Astrocyte of the spinal cord (primary cell): ENCODE data around the gene CCM2.

Experiments
- DNase-seq: peaks from one replicate; pipeline ENCODE4 v3.0.0; 2011; ENCODE audit warnings: low read depth, low spot score
- H3K4me3 ChIP-seq: 2 replicates; pipeline ENCODE4 v1.5.1; 2011; ENCODE audit warnings: low read depth, mild to moderate bottlenecking, low read length, moderate library complexity
- in situ Hi-C: cut with HindIII; loops from 2 replicates; pipeline ENCODE4 v1.10.0; 2017; ENCODE audit warnings: low sequenced_read_pairs
- TF ChIP-seq, protein P1 (sequence below): IDR thresholded peaks from 2 replicates; pipeline ENCODE4 v1.5.1; 2012; ENCODE audit warnings: low read depth, mild to moderate bottlenecking, low read length, inconsistent platforms

CCM2 gene

DNA sequence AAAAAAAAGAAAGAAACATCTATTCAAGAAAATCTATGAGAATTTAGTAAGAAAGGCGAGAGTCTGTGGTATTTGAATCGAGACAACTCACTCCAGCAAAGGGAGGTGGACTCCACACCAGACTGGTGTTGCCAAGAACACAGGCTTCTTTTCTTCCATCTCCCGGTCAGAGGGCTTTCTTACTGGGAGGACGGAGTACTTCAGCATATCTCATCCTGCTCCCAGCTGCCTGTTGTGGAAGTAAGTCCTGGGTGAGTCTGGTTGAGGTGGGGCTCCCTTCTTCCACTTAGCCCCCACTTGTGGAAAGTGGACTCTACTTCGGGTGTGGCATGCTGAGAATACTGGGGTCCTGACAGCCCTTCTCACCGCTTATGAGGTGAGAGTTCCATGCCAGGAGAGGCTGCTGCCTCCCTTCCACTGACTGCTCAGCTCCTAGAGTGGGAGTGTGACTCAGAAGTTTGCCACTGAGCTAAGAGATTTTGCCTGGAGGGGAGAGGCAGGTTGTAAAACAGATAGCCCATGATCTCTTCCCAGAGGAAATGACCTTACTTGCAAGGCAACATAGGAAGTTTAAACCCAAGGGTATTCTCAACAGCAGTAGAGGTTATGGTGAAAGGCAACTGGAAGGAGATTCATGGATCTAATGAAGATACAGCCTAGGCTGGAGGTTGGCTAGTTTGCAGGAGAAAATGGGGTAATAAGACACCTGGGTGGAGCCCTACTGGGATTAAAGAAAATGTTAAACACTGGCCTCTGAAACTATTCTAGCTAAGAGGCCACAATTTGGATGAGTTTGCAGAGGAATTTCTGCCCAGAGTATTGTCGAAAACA is 92.3 kb downstream of the CCM2 start:
- H3K4me3 ChIP-seq: no peak overlapping the region
- DNase-seq: no peak
- TF ChIP-seq, protein P1, sequence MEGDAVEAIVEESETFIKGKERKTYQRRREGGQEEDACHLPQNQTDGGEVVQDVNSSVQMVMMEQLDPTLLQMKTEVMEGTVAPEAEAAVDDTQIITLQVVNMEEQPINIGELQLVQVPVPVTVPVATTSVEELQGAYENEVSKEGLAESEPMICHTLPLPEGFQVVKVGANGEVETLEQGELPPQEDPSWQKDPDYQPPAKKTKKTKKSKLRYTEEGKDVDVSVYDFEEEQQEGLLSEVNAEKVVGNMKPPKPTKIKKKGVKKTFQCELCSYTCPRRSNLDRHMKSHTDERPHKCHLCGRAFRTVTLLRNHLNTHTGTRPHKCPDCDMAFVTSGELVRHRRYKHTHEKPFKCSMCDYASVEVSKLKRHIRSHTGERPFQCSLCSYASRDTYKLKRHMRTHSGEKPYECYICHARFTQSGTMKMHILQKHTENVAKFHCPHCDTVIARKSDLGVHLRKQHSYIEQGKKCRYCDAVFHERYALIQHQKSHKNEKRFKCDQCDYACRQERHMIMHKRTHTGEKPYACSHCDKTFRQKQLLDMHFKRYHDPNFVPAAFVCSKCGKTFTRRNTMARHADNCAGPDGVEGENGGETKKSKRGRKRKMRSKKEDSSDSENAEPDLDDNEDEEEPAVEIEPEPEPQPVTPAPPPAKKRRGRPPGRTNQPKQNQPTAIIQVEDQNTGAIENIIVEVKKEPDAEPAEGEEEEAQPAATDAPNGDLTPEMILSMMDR: no peak
- in situ Hi-C loops: no loop called here

DNA sequence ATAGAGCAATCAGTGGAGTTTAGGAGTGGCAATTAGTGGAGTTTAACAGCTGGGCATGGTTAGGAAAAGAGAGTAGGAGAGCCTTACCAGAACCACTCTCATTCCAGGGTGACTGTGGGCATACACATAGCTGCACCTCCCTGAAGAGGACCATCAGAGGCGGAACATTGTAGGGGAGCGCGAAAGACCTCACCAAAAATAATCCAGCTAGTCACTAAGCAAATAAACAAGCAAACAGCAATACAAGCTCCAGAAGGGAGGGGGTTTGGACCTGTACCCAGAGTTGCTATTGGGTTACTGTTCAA is 92.9 kb downstream of the CCM2 start:
- H3K4me3 ChIP-seq: no peak overlapping the region
- DNase-seq: no peak
- in situ Hi-C loops: no loop called here
- TF ChIP-seq, protein P1: no peak

DNA sequence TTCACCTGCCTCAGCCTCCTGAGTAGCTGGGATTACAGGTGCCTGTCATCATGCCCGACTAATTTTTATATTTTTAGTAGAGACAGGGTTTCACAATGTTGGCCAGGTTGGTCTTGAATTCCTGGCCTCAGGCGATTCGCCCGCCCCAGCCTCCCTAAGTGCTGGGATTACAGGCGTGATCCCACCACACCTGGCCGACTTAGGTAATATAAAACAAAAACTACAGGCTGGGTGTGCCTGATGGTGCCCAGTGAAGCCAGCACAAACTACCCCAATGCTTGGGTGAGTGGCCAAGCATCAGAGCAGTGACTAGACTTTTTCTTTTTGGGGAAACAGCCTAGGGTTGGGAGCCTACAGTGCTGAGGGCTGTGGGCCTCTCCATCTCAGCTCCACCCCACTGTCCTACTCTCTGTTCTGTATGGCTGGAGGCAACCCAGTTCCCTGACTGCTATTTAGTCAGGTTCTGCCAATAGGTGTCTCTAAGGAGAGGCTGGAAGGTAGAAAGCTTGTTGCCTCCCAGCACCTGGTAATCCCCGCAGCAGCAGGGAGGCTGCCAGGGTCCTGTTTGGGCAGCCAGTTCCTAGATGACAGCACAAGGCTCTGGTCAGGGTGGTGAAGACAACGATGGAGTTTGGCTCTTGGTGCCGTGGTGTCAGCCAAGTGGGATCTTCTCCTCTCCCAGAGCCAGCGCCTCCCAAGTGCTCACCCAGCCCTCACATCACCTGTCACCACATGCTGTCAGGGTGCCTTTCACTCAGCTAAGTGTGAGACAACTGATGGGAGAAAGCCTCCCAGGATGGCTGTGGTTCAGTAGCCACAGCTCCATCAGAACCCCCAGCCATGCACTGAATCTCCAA is 99.2 kb downstream of the CCM2 start:
- DNase-seq: no peak
- in situ Hi-C loops: no loop called here
- no peak overlapping the region for H3K4me3 ChIP-seq
- TF ChIP-seq, protein P1: no peak

DNA sequence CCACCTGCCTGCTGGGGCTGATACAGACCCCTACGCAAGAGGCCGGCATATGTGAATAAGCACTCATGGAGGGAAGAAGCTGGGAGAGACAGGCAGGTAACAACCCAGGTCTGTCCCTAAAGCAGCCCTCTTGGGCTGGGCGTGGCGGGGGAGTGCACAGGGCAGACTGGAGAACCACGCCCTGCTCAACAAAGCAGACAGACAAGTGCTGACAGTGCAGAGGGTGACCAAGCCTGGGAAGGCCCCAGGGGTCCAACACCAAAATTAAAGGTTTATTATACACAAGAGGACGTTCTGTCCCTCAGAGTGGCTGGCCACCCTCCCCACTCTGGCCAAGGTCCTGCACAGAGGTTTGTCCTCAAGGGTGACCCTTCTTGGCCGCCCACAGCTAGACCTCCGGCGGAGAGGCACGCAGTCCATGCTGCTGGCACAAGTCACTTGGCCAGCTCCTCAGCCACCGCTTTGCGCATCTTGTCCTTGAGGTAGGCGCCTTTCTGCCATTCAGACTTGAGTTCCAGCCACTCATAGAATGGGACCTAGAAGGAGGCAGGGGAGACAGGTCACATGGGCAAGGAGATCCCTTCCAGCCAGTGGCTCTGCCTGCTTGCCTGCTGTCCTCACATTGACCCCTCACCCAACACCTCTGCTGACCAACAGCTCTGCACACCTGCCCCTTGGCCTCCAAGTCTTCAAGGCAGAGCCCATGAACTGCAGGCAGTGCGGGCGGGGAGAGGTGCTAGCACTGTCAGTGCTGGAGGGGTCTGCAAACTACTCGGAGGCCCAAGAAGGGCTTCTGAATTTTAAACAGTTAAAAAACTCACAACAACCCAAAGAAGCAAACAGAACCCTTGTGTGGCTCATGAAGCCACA is 100.1 kb downstream of the CCM2 start:
- in situ Hi-C loops: no loop called here
- no peak for DNase-seq
- H3K4me3 ChIP-seq: no peak overlapping the region
- TF ChIP-seq, protein P1: no peak

DNA sequence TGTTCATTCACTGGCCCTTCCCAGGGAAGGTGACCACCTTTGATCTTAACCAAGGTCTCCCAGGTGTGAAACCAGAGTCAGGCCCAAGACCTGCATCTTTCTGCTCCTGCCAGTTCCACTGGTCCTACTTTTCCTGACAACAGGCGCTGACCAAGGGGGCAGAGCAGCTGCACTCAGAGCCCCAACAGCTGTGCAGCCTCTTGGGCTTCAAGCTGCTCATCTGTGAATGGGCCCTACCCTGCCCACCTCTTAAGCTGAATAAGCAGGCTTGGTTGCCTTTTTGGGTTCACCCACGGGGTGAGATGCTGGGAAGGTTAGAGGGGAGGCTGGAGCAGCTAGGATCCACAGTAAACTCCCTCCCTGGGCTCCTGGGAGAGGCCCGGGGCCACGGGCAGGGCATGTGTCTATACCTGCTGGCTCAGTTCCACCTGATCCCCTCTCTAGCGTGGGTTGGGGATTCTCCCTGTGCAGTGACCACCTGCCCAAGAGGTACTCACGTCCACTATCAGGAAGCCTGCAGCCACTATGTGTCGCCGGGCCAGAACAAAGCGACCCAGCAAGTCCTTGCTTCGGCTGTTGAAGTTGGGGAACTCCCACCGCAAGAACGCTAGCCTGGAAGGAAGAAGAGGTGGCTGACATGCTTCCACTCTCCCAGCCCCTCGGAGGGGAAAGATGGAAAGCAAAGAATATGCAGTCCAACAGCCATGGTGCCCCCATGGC is 100.9 kb downstream of the CCM2 start:
- in situ Hi-C loops: no loop called here
- no peak overlapping the region for H3K4me3 ChIP-seq
- TF ChIP-seq, protein P1: no peak
- no peak for DNase-seq

DNA sequence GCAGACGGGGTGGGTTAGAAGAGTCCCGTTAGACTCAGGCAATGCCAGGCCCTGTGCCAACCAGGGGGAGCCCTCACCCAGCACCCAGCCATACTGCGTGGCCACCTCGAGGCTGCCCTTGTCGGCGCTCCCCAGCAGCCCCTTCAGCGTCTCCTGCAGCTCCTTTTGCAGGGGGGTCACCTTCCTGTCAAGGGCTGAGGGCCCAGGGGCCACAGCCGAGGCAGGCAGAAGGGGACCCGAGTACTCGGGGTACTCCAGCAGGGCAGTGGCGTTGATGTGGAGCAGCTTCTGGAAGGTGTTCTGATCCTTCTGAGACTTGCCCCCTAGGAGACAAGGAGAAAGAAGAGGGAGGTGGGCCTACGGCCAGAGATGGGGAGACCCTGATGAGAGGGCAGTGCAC is 101.7 kb downstream of the CCM2 start:
- DNase-seq: no peak
- TF ChIP-seq, protein P1: no peak
- in situ Hi-C loops: no loop called here
- no peak overlapping the region for H3K4me3 ChIP-seq
